Neural cell (in vitro differentiated cells): ENCODE data around the gene BMP2K.

ENCODE experiments used
- CTCF ChIP-seq: fragments of 450-650 bp; IDR thresholded peaks from 2 replicates; pipeline ENCODE4 v1.5.1; 2014; ENCODE audit warnings: antibody characterized with exemption, mild to moderate bottlenecking, moderate library complexity; ENCODE audit not compliant: poor library complexity, severe bottlenecking
- REST ChIP-seq: IDR thresholded peaks from 2 replicates; pipeline ENCODE4 v1.6.1; 2012; ENCODE audit warnings: borderline replicate concordance

DNA sequence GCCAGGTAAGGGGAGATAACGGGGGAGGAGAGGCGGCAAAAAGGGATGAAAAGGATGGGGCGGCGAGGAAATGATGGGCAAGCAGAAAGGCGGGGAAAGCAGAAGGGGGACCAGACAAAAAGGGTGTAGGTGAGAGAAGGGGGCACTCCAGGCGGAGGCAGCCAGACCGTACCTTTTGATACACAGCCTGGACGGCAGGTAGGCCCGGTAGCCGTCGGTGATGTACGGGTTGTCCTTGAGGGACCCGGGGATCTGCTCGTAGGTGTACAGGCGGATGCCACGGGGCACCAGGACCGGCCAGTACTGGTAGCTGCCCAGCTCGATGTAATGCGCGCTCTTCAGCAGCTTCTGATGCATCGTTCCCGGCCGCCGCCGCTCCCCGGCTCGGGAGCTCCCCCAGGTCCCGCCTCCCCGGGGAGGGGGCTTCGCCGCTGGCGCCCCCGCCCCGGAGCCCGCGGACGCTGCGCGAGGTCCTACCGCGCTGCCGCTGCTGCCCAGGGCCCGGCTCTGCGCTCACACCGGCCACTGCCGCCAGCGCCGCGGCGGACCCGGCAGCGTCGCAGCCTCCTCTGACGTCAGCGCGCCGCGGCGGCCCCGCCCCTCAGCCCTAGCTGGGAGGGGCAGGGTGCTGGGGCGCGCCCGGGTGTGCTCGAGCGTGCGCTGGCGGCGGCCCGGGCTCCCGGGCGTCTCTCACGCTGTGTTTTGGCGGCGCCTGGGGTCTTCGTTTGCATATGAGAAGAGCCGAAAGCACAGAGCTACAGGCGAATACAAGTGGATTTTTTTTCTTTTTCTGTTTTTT is 162.9 kb downstream of the BMP2K start, which contains the start of gene PAQR3:
- TF ChIP-seq REST (no peak), CTCF (peak; percentile 30)
